ENCODE results near the gene PDE7B. TPM values are rescaled to one million over a fixed set of nuclear protein-coding genes. Genes with fewer than 3 reads are reported as not detected.
"Not testable (repeated sequence)": the region's sequence is repeated elsewhere in the genome, so short reads cannot be mapped to it uniquely, and the experiment has no call there.

Gene PDE7B
- total RNA-seq, 3 donors from 2014 or later (not counting 1 experiment from before 2014, with no cell fraction given), result 0.14 to 0.18 TPM; not detected in 1

DNA sequence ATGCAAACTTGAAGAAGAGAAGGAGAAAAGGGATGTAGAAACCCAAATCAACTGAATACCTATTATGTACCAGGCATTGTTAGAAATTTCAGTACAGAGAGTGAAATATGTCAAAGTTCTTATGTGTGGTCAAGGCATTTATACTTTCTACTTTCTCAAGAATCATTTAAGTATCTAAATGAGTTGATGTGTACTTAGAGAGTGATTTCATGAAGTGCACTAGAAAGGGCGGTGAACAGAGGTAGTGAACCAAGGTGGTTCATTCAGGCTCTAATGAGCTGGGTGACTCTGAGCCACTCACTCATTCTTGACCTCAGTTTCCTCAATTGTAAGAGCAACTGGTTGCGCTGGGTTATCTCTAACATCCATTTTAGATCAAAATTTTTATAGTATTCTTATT is 3.3 kb downstream of the PDE7B start:
- H3K4me1 Mint-ChIP-seq, result peaks cover 12 to 13% of the 10 kb centered on the region in 2 donors
- H3K27me3 Mint-ChIP-seq (ENCODE audit: low read depth in 2 of 2), result no peaks in the 10 kb centered on the region
- no peak overlapping the region for H3K4me3 Mint-ChIP-seq
- Histone ChIP-seq H3K36me3 (ENCODE audit: control insufficient read depth, insufficient read depth, low read length) (no peaks in the 10 kb centered on the region), H3K27ac (ENCODE audit: low read length) (no peak overlapping the region), H3K9me3 (ENCODE audit: control insufficient read depth, insufficient read depth, low read length) (no peaks in the 10 kb centered on the region), H3K27me3 (ENCODE audit: control insufficient read depth, insufficient read depth, low read length) (no peaks in the 10 kb centered on the region), H3K4me1 (ENCODE audit: control insufficient read depth, insufficient read depth, low read length) (peaks cover 7% of the 10 kb centered on the region), H3K4me3 (ENCODE audit: low read length) (no peak overlapping the region)
- 73% methylated on average over 2 of the region's 2 CpGs for WGBS (ENCODE audit: insufficient coverage)
- H3K9me3 Mint-ChIP-seq, result no peaks in the 10 kb centered on the region
- TF ChIP-seq CTCF (IDR thresholded peaks at IDR 0.05), result no peak
- intact Hi-C loops (cut with micrococcal nuclease), result no loop called here
- H3K27ac Mint-ChIP-seq, result no peak overlapping the region
- no peak for DNase-seq
- ATAC-seq, result no peak
- no peaks in the 10 kb centered on the region for H3K36me3 Mint-ChIP-seq

DNA sequence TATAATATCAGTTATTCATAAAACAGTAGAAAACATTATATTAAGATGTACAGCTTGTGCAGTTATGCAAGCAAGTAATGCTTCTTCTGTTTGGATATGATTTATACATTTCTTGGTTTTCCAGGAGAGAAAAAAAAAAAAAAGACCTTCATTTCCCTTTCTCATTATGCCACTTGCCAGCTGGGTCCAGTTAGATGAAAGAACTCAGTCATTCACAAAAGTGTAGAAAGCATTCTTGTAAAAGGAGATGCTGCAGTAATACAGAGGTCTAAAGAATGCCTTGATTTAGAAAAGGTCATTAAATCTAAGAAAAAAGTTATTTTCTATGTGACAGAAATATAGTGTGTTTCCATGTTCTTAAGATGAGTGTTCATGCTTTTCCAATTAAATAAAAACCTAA is 7.4 kb downstream of the PDE7B start:
- DNase-seq, result no peak
- H3K27me3 Mint-ChIP-seq (ENCODE audit: low read depth in 2 of 2), result no peaks in the 10 kb centered on the region
- Histone ChIP-seq H3K9me3 (ENCODE audit: control insufficient read depth, insufficient read depth, low read length) (no peaks in the 10 kb centered on the region), H3K36me3 (ENCODE audit: control insufficient read depth, insufficient read depth, low read length) (no peaks in the 10 kb centered on the region), H3K4me3 (ENCODE audit: low read length) (no peak overlapping the region), H3K27me3 (ENCODE audit: control insufficient read depth, insufficient read depth, low read length) (no peaks in the 10 kb centered on the region), H3K4me1 (ENCODE audit: control insufficient read depth, insufficient read depth, low read length) (no peaks in the 10 kb centered on the region), H3K27ac (ENCODE audit: low read length) (no peak overlapping the region)
- H3K27ac Mint-ChIP-seq, result no peak overlapping the region
- TF ChIP-seq CTCF (IDR thresholded peaks at IDR 0.05), result no peak
- ATAC-seq, result no peak
- intact Hi-C loops (cut with micrococcal nuclease), result no loop called here
- no peaks in the 10 kb centered on the region for H3K9me3 Mint-ChIP-seq
- no peaks in the 10 kb centered on the region for H3K4me1 Mint-ChIP-seq
- H3K4me3 Mint-ChIP-seq, result no peak overlapping the region
- no peaks in the 10 kb centered on the region for H3K36me3 Mint-ChIP-seq

DNA sequence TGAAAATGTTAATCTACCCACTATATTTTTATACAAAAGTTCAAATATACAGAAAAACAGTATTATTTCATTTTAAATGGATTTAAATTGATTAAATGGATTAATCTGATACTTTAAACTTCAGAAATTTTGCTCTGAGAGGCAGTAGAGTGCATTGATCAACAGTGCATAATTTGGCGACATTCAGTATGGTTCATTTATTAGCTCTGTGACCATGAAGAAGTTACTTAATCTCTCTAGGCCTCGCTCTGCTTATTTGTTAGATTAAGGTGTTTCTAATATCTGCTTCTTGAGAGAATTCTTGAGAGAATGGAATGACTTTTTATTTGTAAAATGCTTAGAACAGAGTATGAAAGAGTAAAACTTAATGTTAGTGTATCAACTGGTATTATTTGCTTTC is 8.9 kb downstream of the PDE7B start:
- WGBS (ENCODE audit: insufficient coverage), result 100% methylated on average over 1 of the region's 2 CpGs
- no peak for TF ChIP-seq CTCF (IDR thresholded peaks at IDR 0.05)
- no peak overlapping the region for H3K4me3 Mint-ChIP-seq
- intact Hi-C loops (cut with micrococcal nuclease), result no loop called here
- H3K9me3 ChIP-seq (ENCODE audit: control insufficient read depth, insufficient read depth, low read length), result no peaks in the 10 kb centered on the region
- no peak for DNase-seq
- no peak overlapping the region for H3K27ac Mint-ChIP-seq
- H3K36me3 Mint-ChIP-seq, result no peaks in the 10 kb centered on the region
- no peaks in the 10 kb centered on the region for H3K4me1 Mint-ChIP-seq
- no peak overlapping the region for H3K27ac ChIP-seq (ENCODE audit: low read length)
- no peaks in the 10 kb centered on the region for H3K4me1 ChIP-seq (ENCODE audit: control insufficient read depth, insufficient read depth, low read length)
- ATAC-seq, result no peak
- peaks cover 0 to 2% of the 10 kb centered on the region in 2 donors for H3K27me3 Mint-ChIP-seq (ENCODE audit: low read depth in 2 of 2)
- H3K27me3 ChIP-seq (ENCODE audit: control insufficient read depth, insufficient read depth, low read length), result no peaks in the 10 kb centered on the region
- H3K36me3 ChIP-seq (ENCODE audit: control insufficient read depth, insufficient read depth, low read length), result no peaks in the 10 kb centered on the region
- no peak overlapping the region for H3K4me3 ChIP-seq (ENCODE audit: low read length)
- H3K9me3 Mint-ChIP-seq, result no peaks in the 10 kb centered on the region

DNA sequence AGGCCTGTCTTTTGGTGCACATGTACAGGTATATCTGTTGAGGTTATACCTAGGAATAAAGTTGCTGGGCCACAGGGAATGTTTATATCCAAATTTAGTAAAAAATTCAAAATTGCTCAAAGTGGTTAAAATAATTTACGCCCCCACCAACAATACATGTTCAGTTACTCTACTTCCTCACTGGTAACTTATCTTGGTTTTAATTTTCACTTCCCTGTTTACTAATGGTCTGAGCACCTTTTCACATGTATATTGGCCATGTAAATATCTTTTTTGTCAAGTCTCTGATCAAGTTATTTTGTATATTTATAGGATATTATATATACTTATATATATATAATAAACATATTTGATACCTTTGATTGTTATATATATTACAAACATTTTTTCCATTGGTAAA is 9.7 kb downstream of the PDE7B start:
- intact Hi-C loops (cut with micrococcal nuclease), result no loop called here
- Histone ChIP-seq H3K27ac (ENCODE audit: low read length) (no peak overlapping the region), H3K4me1 (ENCODE audit: control insufficient read depth, insufficient read depth, low read length) (no peaks in the 10 kb centered on the region), H3K9me3 (ENCODE audit: control insufficient read depth, insufficient read depth, low read length) (no peaks in the 10 kb centered on the region), H3K36me3 (ENCODE audit: control insufficient read depth, insufficient read depth, low read length) (no peaks in the 10 kb centered on the region), H3K27me3 (ENCODE audit: control insufficient read depth, insufficient read depth, low read length) (no peaks in the 10 kb centered on the region), H3K4me3 (ENCODE audit: low read length) (no peak overlapping the region)
- Mint-ChIP-seq H3K36me3 (no peaks in the 10 kb centered on the region), H3K4me3 (no peak overlapping the region), H3K27me3 (ENCODE audit: low read depth in 2 of 2) (peaks cover 0 to 2% of the 10 kb centered on the region in 2 donors), H3K9me3 (no peaks in the 10 kb centered on the region), H3K4me1 (no peaks in the 10 kb centered on the region), H3K27ac (no peak overlapping the region)
- DNase-seq, result no peak
- ATAC-seq, result no peak
- TF ChIP-seq CTCF (IDR thresholded peaks at IDR 0.05), result no peak
- WGBS (ENCODE audit: insufficient coverage), result 83% methylated on average over 1 of the region's 1 CpG

DNA sequence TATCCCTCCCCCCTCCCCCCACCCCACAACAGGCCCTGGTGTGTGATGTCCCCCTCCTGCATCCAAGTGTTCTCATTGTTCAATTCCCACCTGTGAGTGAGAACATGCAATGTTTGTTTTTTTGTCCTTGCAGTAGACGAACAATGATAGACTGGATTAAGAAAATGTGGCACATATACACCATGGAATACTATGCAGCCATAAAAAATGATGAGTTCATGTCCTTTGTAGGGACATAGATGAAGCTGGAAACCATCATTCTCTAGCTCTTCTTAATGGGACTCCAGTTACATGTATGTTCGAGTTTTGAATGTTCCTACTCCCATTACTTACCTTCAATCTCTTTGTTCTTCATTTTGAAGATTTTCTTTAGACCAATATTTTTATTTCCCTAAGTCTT is 13.4 kb downstream of the PDE7B start:
- WGBS (ENCODE audit: insufficient coverage), result 92% methylated on average over 2 of the region's 2 CpGs
- ATAC-seq; H3K27ac Mint-ChIP-seq; DNase-seq; H3K4me1 ChIP-seq (ENCODE audit: control insufficient read depth, insufficient read depth, low read length); H3K27ac ChIP-seq (ENCODE audit: low read length); H3K27me3 Mint-ChIP-seq (ENCODE audit: low read depth in 2 of 2); H3K36me3 ChIP-seq (ENCODE audit: control insufficient read depth, insufficient read depth, low read length); H3K27me3 ChIP-seq (ENCODE audit: control insufficient read depth, insufficient read depth, low read length); H3K4me1 Mint-ChIP-seq; H3K4me3 Mint-ChIP-seq; H3K4me3 ChIP-seq (ENCODE audit: low read length); H3K9me3 Mint-ChIP-seq; H3K36me3 Mint-ChIP-seq; intact Hi-C loops (cut with micrococcal nuclease); H3K9me3 ChIP-seq (ENCODE audit: control insufficient read depth, insufficient read depth, low read length): not testable (repeated sequence)

All from natural killer cell (primary cell).